GM21723 (cell line): ENCODE results near the gene CRAMP1.
"Not testable (repeated sequence)": the region's sequence is repeated elsewhere in the genome, so short reads cannot be mapped to it uniquely, and the experiment has no call there.

Experiments
- ATAC-seq: cut with Tn5 transposase; IDR thresholded peaks from one replicate; pipeline ENCODE4 v1.9.1; 2021; ENCODE audit warnings: mild to moderate bottlenecking, moderate library complexity; ENCODE audit not compliant: unreplicated experiment

The CRAMP1 gene

GRCh38 chr16:1612320-1613111, at the start of gene CRAMP1:
TSS of gene CRAMP1 (plus strand) at chr16:1612360. CDS start at chr16:1614640, 2,280 bp downstream.
- ATAC-seq, result peak; percentile 7

- ATAC-seq, result no peak
These were observed 48.4 kb upstream of the CRAMP1 start for GRCh38 chr16:1563786-1564185.

- ATAC-seq, result no peak
These were observed 47.8 kb upstream of the CRAMP1 start for GRCh38 chr16:1564325-1564724.

GRCh38 chr16:1565083-1565805, 46.9 kb upstream of the CRAMP1 start:
- no peak for ATAC-seq

GRCh38 chr16:1567988-1568387, 44.2 kb upstream of the CRAMP1 start:
- ATAC-seq, result no peak

- no peak for ATAC-seq
These were observed 41.0 kb upstream of the CRAMP1 start for GRCh38 chr16:1571012-1571671.

- no peak for ATAC-seq
These were observed 39.5 kb upstream of the CRAMP1 start for GRCh38 chr16:1572673-1573072.

- no peak for ATAC-seq
These were observed 38.9 kb upstream of the CRAMP1 start for GRCh38 chr16:1573301-1573700.

- no peak for ATAC-seq
These were observed 36.6 kb upstream of the CRAMP1 start for GRCh38 chr16:1575578-1575977.

GRCh38 chr16:1579214-1579613, 32.9 kb upstream of the CRAMP1 start:
- no peak for ATAC-seq

GRCh38 chr16:1580256-1580655, 31.9 kb upstream of the CRAMP1 start:
- no peak for ATAC-seq

- no peak for ATAC-seq
These were observed 31.2 kb upstream of the CRAMP1 start for GRCh38 chr16:1580956-1581355.

GRCh38 chr16:1581804-1582203, 30.4 kb upstream of the CRAMP1 start:
- ATAC-seq, result no peak

GRCh38 chr16:1583180-1583579, 29.0 kb upstream of the CRAMP1 start:
- no peak for ATAC-seq

GRCh38 chr16:1584926-1585484, 27.2 kb upstream of the CRAMP1 start:
- no peak for ATAC-seq

GRCh38 chr16:1590366-1590765, 21.8 kb upstream of the CRAMP1 start:
- no peak for ATAC-seq

- no peak for ATAC-seq
These were observed 21.0 kb upstream of the CRAMP1 start for GRCh38 chr16:1590930-1591705.

GRCh38 chr16:1592446-1592845, 19.7 kb upstream of the CRAMP1 start:
- no peak for ATAC-seq

- not testable (repeated sequence) for ATAC-seq
These were observed 16.6 kb upstream of the CRAMP1 start for GRCh38 chr16:1595511-1595910.

GRCh38 chr16:1596516-1596915, 15.6 kb upstream of the CRAMP1 start:
- no peak for ATAC-seq

- no peak for ATAC-seq
These were observed 15.0 kb upstream of the CRAMP1 start for GRCh38 chr16:1597154-1597553.
